GM18499 (cell line): ENCODE results near the gene RAP1B.
"Not testable (repeated sequence)": the region's sequence is repeated elsewhere in the genome, so short reads cannot be mapped to it uniquely, and the experiment has no call there.

Experiments
- ATAC-seq: cut with Tn5 transposase; IDR thresholded peaks from one replicate; pipeline ENCODE4 v1.9.1; 2021; ENCODE audit warnings: moderate number of reproducible peaks; ENCODE audit not compliant: insufficient read depth, unreplicated experiment

RAP1B gene

DNA sequence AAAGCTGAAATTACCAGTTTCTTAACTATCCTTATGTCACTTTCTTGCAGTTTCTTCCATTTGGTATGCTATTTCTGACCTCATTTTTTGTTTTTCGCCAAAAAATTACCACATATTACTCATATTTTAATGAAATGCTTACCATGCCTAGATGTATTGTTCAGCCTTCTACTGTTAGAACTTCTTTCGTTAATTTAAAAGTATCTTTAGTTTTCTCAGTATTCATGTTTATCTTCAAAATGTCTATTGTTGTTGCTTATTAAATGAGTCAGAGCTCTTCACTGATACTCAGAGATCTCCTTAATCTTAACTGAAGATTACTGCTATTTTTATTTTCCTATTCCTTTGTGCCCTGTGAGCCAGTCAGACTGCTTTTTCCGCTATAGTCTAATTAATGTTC is 20.5 kb downstream of the RAP1B start:
- no peak for ATAC-seq

DNA sequence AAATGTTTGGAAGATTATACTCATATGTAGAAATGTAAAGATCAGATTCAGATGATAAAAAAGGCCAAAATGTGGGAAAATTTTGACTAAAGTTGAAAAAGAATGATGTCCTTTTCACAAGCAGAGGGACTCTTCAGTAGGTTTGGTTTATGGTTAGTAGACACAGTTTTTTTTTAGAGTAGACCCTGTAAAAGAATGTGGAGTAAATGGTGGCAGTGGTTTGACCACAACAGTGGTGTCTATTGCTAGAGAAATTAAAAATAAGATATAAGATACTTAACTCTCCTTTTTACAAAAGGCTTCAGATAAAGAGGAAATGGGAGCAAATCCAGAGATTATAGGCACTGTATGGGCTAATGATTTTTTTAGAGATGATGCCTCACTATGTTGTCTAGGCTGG is 21.8 kb downstream of the RAP1B start:
- ATAC-seq, result no peak

DNA sequence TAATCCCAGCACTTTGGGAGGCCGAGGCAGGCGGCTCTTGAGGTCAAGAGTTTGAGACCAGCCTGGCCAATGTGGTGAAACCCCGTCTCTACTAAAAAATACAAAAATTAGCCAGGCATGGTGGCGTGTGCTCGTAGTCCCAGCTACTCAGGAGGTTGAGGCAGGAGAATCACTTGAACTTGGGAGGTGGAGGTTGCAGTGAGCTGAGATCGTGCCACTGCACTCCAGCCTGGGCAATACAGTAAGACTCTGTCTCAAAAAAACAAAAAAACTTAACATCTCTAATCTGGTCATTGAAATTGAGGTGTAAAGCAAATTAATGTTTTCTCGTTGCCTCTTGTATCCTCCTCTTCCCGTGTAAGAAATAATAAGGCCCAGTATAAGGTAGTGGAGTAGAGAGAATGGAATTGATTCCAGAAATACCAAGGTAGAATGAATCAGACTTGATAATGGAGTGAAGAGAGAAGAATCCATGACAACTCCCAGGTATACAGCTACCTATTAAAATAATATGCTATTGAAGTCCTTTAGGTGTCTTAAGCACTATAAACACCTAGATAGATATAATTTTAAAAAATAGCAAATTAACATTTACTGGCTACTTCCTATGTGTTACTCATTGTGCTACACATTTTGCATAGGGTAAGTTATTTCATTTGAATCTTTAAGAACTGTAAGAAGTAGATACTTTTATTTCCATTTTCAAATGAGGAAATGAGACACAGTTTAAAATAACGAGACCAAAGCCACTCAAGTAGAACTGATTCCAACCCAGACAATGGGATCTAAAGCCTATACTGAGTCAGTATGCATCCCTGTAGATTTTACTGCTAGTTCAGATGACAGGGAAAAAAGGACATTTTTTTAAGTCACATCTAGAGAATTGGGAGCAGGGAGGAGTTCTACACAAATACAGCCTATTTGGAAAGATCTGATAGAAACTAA is 23.2 kb downstream of the RAP1B start:
- ATAC-seq, result no peak

- ATAC-seq, result no peak
Measured at GRCh38 chr12:68636268-68636667, 25.6 kb downstream of the RAP1B start.

GRCh38 chr12:68637439-68637838 is 26.7 kb downstream of the RAP1B start:
- ATAC-seq, result not testable (repeated sequence)

DNA sequence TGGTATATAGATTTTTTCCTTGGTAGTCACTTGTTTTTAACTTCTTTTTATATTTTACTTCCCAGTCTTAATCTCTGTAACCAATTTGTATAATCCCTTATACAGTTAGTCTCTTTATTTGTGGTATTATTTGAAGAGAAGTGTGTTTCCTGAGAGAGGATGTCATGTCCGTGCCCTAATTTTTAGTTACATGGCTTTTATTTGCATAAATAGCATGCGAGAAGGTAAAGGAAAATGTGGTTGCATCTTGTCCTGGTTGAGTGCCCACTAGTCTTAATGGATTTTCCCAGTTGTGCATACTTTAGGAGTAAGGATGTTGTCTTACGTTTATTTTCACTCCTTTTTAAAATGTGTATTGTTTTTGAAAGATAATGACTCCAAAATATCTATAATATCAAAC is 27.5 kb downstream of the RAP1B start:
- no peak for ATAC-seq

DNA sequence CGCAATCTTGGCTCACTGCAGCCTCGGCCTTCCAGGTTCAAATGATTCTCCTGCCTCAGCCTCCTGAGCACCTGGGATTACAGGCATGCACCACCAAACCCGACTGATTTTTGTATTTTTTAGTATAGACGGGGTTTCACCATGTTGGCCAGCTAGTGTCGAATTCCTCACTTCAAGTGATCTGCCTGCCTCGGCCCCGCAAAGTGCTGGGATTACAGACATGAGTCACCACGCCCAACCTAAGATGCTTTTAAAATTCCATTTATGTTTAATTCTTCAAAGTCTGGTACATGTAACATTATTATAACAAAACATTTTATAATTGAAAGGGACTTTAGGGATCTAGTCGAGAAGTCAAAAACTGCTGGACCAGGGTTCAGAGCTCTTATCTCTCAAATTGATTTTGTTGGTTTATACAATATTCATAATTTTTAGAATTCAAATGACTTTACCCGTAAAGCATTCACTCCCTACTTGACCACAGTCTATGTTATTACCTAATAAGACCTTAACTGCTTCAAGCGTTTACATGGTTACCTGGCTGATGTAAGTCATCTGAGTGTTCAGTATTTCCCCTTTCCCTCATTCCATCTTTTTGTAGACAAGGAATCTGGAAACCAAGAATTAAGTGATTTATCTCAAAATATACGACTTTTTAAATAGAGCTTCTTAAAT is 28.2 kb downstream of the RAP1B start:
- ATAC-seq, result no peak

DNA sequence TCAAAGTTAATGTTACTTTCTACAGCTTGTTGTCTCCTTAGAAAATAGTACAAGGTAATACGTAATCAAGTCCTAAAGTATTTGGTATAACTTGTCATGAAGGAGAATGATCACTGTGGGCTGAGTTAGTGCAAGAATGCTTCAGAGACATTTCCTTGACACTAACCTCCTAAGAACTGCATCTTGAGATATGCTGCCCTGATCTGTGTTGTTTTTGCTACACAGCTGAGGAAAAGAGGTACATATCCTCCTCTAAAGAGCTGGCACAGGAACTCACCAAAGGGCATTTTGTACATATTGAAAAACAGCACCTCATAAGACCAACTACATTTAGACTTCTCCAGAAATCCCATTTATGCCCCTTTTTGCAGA is 28.7 kb downstream of the RAP1B start:
- ATAC-seq, result no peak

DNA sequence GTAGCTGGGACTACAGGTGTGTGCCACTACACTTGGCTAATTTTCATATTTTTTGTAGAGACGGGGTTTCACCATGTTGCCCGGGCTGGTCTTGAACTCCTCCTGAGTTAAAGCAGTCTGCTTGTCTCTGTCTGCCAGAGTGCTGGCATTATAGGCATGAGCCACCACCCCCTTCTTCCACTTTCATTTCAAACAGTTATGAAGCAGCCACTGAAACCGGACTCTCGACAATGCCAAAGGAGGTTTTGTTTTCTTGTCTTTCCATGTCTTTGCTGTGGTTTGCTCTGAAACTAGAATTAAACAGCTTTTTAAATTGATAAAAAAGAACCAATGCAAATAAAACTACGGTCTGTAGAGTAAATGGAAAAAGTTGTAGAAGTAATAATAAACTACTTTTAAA is 30.4 kb downstream of the RAP1B start:
- ATAC-seq, result peak; percentile 69

- ATAC-seq, result no peak
Measured at GRCh38 chr12:68646484-68646883, 35.8 kb downstream of the RAP1B start.

- ATAC-seq, result no peak
Measured at GRCh38 chr12:68647507-68647906, 36.8 kb downstream of the RAP1B start.

- no peak for ATAC-seq
Measured at GRCh38 chr12:68648179-68648578, 37.5 kb downstream of the RAP1B start.

DNA sequence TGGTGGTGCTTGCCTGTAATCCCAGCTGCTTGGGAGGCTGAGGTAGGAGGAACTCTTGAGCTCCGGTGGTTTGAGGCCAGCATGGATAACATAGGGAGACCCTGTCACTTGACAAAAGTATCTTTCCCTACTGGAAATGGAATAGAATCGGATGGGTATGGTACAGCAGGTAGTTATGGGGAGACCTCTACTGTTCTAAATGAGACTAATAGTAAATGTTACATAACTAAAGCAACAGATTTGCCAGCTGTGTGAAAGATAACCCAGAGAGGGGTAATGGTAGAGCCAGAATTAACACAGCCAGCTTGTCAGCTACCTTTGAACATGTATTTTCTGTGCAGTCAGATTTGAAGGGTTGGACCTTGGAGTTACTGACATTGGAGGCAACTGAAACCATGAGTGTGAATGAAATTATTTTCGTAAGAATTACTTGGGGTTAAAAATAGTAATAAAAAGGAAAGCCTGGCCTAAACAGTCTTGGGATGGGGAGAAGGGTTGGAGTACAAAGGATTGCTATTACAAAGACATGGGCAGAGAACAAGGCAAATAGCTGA is 54.4 kb downstream of the RAP1B start:
- no peak for ATAC-seq

GRCh38 chr12:68667291-68667690 is 56.6 kb downstream of the RAP1B start:
- ATAC-seq, result no peak

GRCh38 chr12:68667896-68668295 is 57.2 kb downstream of the RAP1B start:
- no peak for ATAC-seq

- no peak for ATAC-seq
Measured at GRCh38 chr12:68671179-68671578, 60.5 kb downstream of the RAP1B start.

DNA sequence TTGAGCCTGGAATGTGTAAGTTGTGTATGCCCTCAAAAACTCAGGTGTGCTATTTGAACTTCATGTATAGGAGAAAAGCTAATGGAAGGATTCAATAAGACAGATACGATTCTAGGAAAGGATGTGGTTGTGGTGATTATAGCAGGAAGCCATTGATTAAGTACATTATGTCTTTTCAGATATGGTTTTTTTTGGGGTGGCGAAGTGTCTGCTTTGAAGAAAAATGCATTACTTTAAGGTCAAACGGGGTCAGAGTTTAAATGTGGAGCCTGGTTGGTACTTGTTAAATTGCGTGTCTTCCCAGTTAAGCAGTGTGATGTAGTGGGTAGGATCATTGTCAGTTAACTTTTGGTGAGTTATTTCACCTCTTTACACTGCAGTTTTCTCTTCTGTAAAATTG is 63.1 kb downstream of the RAP1B start:
- ATAC-seq, result no peak

- ATAC-seq, result no peak
Measured at GRCh38 chr12:68674376-68674775, 63.7 kb downstream of the RAP1B start.

GRCh38 chr12:68675101-68675842 is 64.6 kb downstream of the RAP1B start:
- no peak for ATAC-seq

GRCh38 chr12:68676854-68677253 is 66.2 kb downstream of the RAP1B start:
- not testable (repeated sequence) for ATAC-seq

DNA sequence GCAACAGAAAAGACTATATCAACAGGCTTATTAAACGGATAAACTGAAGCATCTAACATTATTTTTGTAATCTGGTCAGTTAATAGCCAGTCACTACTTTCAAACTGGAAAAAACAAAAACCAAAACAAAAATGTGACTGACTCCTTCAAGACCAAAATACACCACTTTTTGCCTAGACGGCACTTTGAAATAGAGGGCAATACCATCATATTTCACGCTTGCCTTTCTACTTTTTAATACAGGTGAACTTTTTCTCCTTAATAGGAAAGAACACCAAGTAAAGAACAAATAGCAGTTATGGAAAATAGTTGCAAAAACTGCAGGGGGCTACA is 75.5 kb downstream of the RAP1B start:
- no peak for ATAC-seq
